Thoracic aorta (tissue), 2 donors: ENCODE measurements around the gene BCL2L11. TPM values are rescaled to one million over a fixed set of nuclear protein-coding genes. Genes with fewer than 3 reads are reported as not detected.

Experiments
- ATAC-seq: fragments of 150-250 bp; one replicate; pipeline ENCODE4 v1.8.0; 2017; ENCODE audit warnings: low read depth; ENCODE audit not compliant: insufficient number of reproducible peaks, low FRiP score
- DNase-seq: peaks from one replicate; pipeline ENCODE4 v3.0.0-alpha.2; 2020; ENCODE audit warnings: low spot score
- H3K27ac ChIP-seq, 2 donors: fragments of 200-600 bp; sonication (generic); 1 replicate in 1 of 2; 2 replicates in 1 of 2; pipeline ENCODE4 v1.5.1; 2016; ENCODE audit warnings: mild to moderate bottlenecking in 2 of 2, moderate library complexity in 2 of 2
- H3K27me3 ChIP-seq: fragments of 200-600 bp; sonication (generic); replicated peaks from 2 replicates; pipeline ENCODE4 v1.6.0; 2016; ENCODE audit warnings: mild to moderate bottlenecking; ENCODE audit not compliant: insufficient read depth
- H3K36me3 ChIP-seq: fragments of 200-600 bp; sonication (generic); one replicate; pipeline ENCODE4 v1.5.1; 2016
- H3K4me1 ChIP-seq, 2 donors: fragments of 200-600 bp; sonication (generic); 1 replicate in 1 of 2; 2 replicates in 1 of 2; pipeline versions ENCODE4 v1.5.1 to v1.6.0; 2016; ENCODE audit warnings: low read depth in 2 of 2, mild to moderate bottlenecking in 1 of 2; ENCODE audit not compliant: control insufficient read depth in 1 of 2
- H3K4me3 ChIP-seq: fragments of 200-600 bp; sonication (generic); 2 replicates; pipeline ENCODE4 v1.5.1; 2016; ENCODE audit warnings: mild to moderate bottlenecking
- H3K9me3 ChIP-seq: fragments of 200-600 bp; sonication (generic); 2 replicates; pipeline ENCODE4 v1.5.1; 2016
- total RNA-seq, 2 donors: library from RNA; depleted of rRNA; stranded (reverse); fragments of >200 nt; gene quantifications; one replicate each; pipeline versions ENCODE4 v1.1.0 to v1.2.3, GENCODE V29; 2016
- TF ChIP-seq, protein P1 (sequence below): fragments of 200-600 bp; sonication (generic); IDR thresholded peaks from one replicate; pipeline ENCODE4 v1.5.1; 2019; ENCODE audit warnings: antibody characterized with exemption

The BCL2L11 gene
- total RNA-seq, 2 donors from 2014 or later = 16.4 to 17.4 TPM

DNA sequence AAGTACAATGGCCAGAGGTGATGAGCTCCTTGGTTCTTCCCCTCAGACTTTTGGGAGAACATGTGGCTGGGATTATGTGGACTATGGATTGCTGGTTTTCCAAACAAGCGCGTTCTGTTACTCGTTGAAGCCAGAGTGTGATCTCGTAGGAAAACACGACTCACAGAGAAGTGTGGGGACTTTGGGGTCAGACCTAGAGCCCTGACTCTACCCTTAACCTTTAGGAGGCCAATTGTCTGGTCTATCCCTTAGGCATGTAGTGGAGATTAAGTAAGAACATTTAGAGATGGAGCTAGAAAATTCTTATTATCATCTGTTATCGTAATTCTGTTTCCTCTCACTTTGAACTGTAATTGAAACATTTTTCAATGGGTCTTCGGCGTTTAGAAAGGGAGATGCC lies 35.8 kb downstream of the BCL2L11 start:
- TF ChIP-seq, protein P1, sequence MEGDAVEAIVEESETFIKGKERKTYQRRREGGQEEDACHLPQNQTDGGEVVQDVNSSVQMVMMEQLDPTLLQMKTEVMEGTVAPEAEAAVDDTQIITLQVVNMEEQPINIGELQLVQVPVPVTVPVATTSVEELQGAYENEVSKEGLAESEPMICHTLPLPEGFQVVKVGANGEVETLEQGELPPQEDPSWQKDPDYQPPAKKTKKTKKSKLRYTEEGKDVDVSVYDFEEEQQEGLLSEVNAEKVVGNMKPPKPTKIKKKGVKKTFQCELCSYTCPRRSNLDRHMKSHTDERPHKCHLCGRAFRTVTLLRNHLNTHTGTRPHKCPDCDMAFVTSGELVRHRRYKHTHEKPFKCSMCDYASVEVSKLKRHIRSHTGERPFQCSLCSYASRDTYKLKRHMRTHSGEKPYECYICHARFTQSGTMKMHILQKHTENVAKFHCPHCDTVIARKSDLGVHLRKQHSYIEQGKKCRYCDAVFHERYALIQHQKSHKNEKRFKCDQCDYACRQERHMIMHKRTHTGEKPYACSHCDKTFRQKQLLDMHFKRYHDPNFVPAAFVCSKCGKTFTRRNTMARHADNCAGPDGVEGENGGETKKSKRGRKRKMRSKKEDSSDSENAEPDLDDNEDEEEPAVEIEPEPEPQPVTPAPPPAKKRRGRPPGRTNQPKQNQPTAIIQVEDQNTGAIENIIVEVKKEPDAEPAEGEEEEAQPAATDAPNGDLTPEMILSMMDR = no peak

DNA sequence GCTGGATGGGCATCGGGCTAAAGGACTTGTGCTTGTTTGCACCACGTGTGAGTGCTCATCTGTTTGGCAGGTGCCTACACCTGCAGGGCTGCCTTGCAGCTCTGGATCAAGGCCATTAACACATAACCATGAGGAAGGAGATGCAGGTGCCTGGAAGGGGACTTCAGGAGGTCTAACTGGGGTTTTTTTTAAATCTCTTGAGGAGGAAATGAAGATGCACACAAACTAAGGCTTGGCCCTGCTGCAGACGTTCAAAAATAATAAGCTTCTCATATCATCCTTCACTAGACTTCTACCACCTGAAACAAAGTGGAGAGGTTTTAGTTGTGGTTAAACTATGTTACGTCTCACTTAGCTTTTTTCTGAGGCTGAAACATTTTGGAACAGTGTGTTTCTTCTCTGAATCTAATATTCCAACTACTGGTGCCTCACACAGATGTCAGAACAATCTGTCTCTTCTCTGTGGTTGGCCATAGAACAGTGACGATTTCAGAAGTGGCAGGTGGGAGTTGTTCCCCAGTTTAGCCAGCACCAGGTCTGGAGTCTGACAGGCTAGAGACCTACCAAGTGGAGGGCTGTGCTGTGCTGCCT lies 36.5 kb downstream of the BCL2L11 start:
- peaks cover 13 to 23% of the 10 kb centered on the region in 2 donors for H3K4me1 ChIP-seq
- TF ChIP-seq, protein P1 = no peak
- no peak overlapping the region for H3K27ac ChIP-seq
- H3K36me3 ChIP-seq = no peaks in the 10 kb centered on the region
- no peaks in the 10 kb centered on the region for H3K27me3 ChIP-seq
- H3K4me3 ChIP-seq = no peak overlapping the region
- H3K9me3 ChIP-seq = no peaks in the 10 kb centered on the region
- ATAC-seq (no peak), DNase-seq (no peak)

More for the DNA sequence above, 35.8 kb downstream of the BCL2L11 start:
- ATAC-seq (no peak), DNase-seq (no peak)
- H3K27me3 ChIP-seq = no peaks in the 10 kb centered on the region
- no peaks in the 10 kb centered on the region for H3K9me3 ChIP-seq
- H3K4me1 ChIP-seq = peaks cover 7 to 16% of the 10 kb centered on the region in 2 donors
- H3K27ac ChIP-seq = no peak overlapping the region
- no peaks in the 10 kb centered on the region for H3K36me3 ChIP-seq
- H3K4me3 ChIP-seq = no peak overlapping the region

- Histone ChIP-seq H3K4me1 (peaks cover 17 to 29% of the 10 kb centered on the region in 2 donors), H3K27me3 (no peaks in the 10 kb centered on the region), H3K36me3 (no peaks in the 10 kb centered on the region), H3K27ac (no peak overlapping the region), H3K4me3 (no peak overlapping the region), H3K9me3 (no peaks in the 10 kb centered on the region)
- TF ChIP-seq, protein P1 = no peak
- ATAC-seq = no peak
- no peak for DNase-seq
These were observed 37.1 kb downstream of the BCL2L11 start for GRCh38 chr2:111157798-111158197.

DNA sequence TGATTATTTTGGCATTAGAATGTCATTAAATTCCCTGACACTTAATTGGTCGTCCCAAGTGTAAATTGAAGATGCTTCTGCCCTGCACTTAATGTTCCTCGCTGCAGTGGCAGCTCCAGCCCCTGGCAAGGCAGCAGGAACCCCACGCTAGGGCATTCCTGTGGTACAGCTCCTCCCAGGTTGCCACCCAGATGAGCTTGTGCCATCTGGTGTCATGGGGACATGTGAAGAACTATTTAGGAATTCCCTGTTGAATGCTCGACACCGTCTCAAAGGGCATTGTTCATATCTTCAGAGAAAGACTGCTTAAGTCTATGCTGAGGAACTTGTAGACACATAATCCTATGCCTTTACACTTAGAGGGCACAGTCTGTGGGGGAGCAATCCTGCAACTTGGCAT lies 38.9 kb downstream of the BCL2L11 start:
- TF ChIP-seq, protein P1 = no peak
- H3K27ac ChIP-seq = no peak overlapping the region
- DNase-seq (no peak), ATAC-seq (no peak)
- H3K27me3 ChIP-seq = no peaks in the 10 kb centered on the region
- no peak overlapping the region for H3K4me3 ChIP-seq
- H3K9me3 ChIP-seq = no peaks in the 10 kb centered on the region
- H3K36me3 ChIP-seq = no peaks in the 10 kb centered on the region
- H3K4me1 ChIP-seq = peaks cover 17 to 44% of the 10 kb centered on the region in 2 donors

DNA sequence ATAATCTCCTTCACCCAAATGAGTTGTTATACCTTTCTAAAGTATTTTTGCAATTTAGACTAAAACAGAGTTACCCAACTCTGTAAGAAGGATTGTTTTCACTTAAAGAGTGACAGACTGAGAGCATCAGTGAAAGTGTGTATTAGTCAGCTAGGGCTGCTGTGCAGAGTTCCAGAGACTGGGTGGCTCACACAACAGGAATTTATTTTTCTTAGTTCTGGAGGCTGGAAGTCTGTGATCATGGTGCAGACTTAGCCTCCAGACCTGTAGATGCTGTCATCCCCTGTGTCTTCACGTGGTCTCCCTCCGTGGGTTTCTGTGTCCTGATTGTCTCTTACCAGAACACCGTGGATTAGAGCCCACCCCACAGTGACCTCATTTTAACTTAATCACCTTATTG lies 40.0 kb downstream of the BCL2L11 start:
- peak; percentile 40 for ATAC-seq
- no peaks in the 10 kb centered on the region for H3K9me3 ChIP-seq
- H3K4me3 ChIP-seq = no peak overlapping the region
- no peak for DNase-seq
- H3K36me3 ChIP-seq = no peaks in the 10 kb centered on the region
- TF ChIP-seq, protein P1 = no peak
- peaks cover 17 to 51% of the 10 kb centered on the region in 2 donors for H3K4me1 ChIP-seq
- H3K27ac ChIP-seq = no peak overlapping the region
- H3K27me3 ChIP-seq = no peaks in the 10 kb centered on the region
